Ectodermal cell (in vitro differentiated cells): Measurements from ENCODE around the gene NDN.

Experiments
- H3K27ac ChIP-seq: 2 replicates; pipeline ENCODE4 v1.7.0; 2013; ENCODE audit warnings: mild to moderate bottlenecking, low read depth, low read length; ENCODE audit not compliant: insufficient read depth, poor library complexity, severe bottlenecking
- H3K27me3 ChIP-seq: 2 replicates; pipeline ENCODE4 v1.7.0; 2013; ENCODE audit warnings: mild to moderate bottlenecking, low read length; ENCODE audit not compliant: insufficient read depth, control insufficient read depth, poor library complexity, severe bottlenecking
- H3K36me3 ChIP-seq: one replicate; pipeline ENCODE4 v1.7.0; 2013; ENCODE audit warnings: low read length; ENCODE audit not compliant: control insufficient read depth, insufficient read depth
- H3K4me1 ChIP-seq: one replicate; pipeline ENCODE4 v1.7.0; 2013; ENCODE audit warnings: low read length; ENCODE audit not compliant: control insufficient read depth, insufficient read depth
- H3K4me3 ChIP-seq: 2 replicates; pipeline ENCODE4 v1.7.0; 2013; ENCODE audit warnings: low read depth, low read length, control low read depth; ENCODE audit not compliant: insufficient read depth
- H3K9me3 ChIP-seq: 2 replicates; pipeline ENCODE4 v1.7.0; 2013; ENCODE audit warnings: mild to moderate bottlenecking, low read length, moderate library complexity; ENCODE audit not compliant: control insufficient read depth
- WGBS, 2 experiments: methylation state at CpG; one replicate each; pipeline ENCODE4 v1.1.7; 2013; ENCODE audit warnings: missing lambda C conversion rate in 2 of 2; 5-methylcytosine and 5-hydroxymethylcytosine counted together

NDN gene

GRCh38 chr15:23642413-23643044 is 44.6 kb downstream of the NDN start:
- Histone ChIP-seq H3K4me1 (no peaks in the 10 kb centered on the region), H3K36me3 (no peaks in the 10 kb centered on the region), H3K9me3 (no peaks in the 10 kb centered on the region), H3K27ac (no peak overlapping the region), H3K4me3 (no peak overlapping the region), H3K27me3 (no peaks in the 10 kb centered on the region)
- WGBS, 2 experiments: 40% methylated on average over 13 of the region's 13 CpGs
